WTC11 (cell line): ENCODE data around the gene MYO5B. TPM values are rescaled to one million over a fixed set of nuclear protein-coding genes. Genes with fewer than 3 reads are reported as not detected.

Source experiments
- ATAC-seq: fragments of 200-7000 bp; cut with Tn5 transposase; 2 replicates; pipeline ENCODE4 v1.10.0; 2021; ENCODE audit warnings: mild to moderate bottlenecking, moderate library complexity
- CTCF ChIA-PET: fragments of 300-600 bp; sonication (Branson Sonifier 250); formaldehyde crosslinking; loops from one replicate; lab custom pipeline; 2021; ENCODE audit warnings: antibody characterized with exemption; lab: Charles Lee
- POLR2A ChIA-PET: fragments of 350-600 bp; sonication (Branson Sonifier 250); formaldehyde crosslinking; loops from one replicate; lab custom pipeline; 2021; ENCODE audit warnings: antibody characterized with exemption; lab: Charles Lee
- DNase-seq: peaks from one replicate; pipeline ENCODE4 v3.0.0; 2021; ENCODE audit warnings: low spot score
- H3K27ac Mint-ChIP-seq: 2 replicates; pipeline ENCODE4 v1.8.0; 2021; ENCODE audit warnings: mixed read lengths
- H3K27me3 Mint-ChIP-seq: 2 replicates; pipeline ENCODE4 v1.8.0; 2021; ENCODE audit warnings: low read depth, mild to moderate bottlenecking, moderate library complexity, mixed read lengths
- H3K36me3 Mint-ChIP-seq: 2 replicates; pipeline ENCODE4 v1.8.0; 2021; ENCODE audit warnings: mixed read lengths
- H3K4me1 Mint-ChIP-seq: 2 replicates; pipeline ENCODE4 v1.8.0; 2022; ENCODE audit warnings: mixed read lengths
- H3K4me3 Mint-ChIP-seq: 2 replicates; pipeline ENCODE4 v1.8.0; 2021; ENCODE audit warnings: mild to moderate bottlenecking, moderate library complexity, mixed read lengths
- H3K9me3 Mint-ChIP-seq: 2 replicates; pipeline ENCODE4 v1.8.0; 2021; ENCODE audit warnings: mixed read lengths
- ATF2 ChIP-seq: sonication (generic); formaldehyde crosslinking; IDR thresholded peaks from 2 replicates; pipeline ENCODE4 v1.8.1; 2022; ENCODE audit warnings: low read depth, missing genetic modification reagents, borderline replicate concordance
- ATF3 ChIP-seq: sonication (generic); formaldehyde crosslinking; conservative IDR thresholded peaks from 2 replicates; pipeline ENCODE4 v1.8.1; 2022; ENCODE audit warnings: mild to moderate bottlenecking, missing genetic modification reagents
- CREB1 ChIP-seq: sonication (generic); formaldehyde crosslinking; IDR thresholded peaks from 2 replicates; pipeline ENCODE4 v1.8.0; 2023; ENCODE audit warnings: mild to moderate bottlenecking, missing genetic modification reagents
- CREM ChIP-seq: sonication (generic); formaldehyde crosslinking; IDR thresholded peaks from 2 replicates; pipeline ENCODE4 v1.8.1; 2022; ENCODE audit warnings: mild to moderate bottlenecking, missing genetic modification reagents, moderate library complexity
- CTCF ChIP-seq: fragments of 200-600 bp; IDR thresholded peaks from 2 replicates; pipeline ENCODE4 v1.8.0; 2022; ENCODE audit warnings: antibody characterized with exemption
- E2F1 ChIP-seq: sonication (generic); formaldehyde crosslinking; IDR thresholded peaks from 2 replicates; pipeline ENCODE4 v1.8.0; 2022; ENCODE audit warnings: mild to moderate bottlenecking, missing genetic modification reagents
- ERG ChIP-seq: fragments of 250-450 bp; sonication (Bioruptor Pico); IDR thresholded peaks from 2 replicates; pipeline ENCODE4 v1.8.0; 2021; ENCODE audit warnings: mild to moderate bottlenecking
- ESRRA ChIP-seq: sonication (generic); formaldehyde crosslinking; IDR thresholded peaks from 2 replicates; pipeline ENCODE4 v1.8.1; 2022; ENCODE audit warnings: mild to moderate bottlenecking, missing genetic modification reagents, borderline replicate concordance
- FOXP4 ChIP-seq: sonication (generic); formaldehyde crosslinking; IDR thresholded peaks from 2 replicates; pipeline ENCODE4 v1.8.0; 2022; ENCODE audit warnings: mild to moderate bottlenecking, missing genetic modification reagents
- NFYB ChIP-seq: sonication (generic); formaldehyde crosslinking; conservative IDR thresholded peaks from 2 replicates; pipeline ENCODE4 v1.8.0; 2022; ENCODE audit warnings: low read depth, missing genetic modification reagents
- NR3C1 ChIP-seq: sonication (generic); formaldehyde crosslinking; conservative IDR thresholded peaks from 2 replicates; pipeline ENCODE4 v1.8.1; 2023; ENCODE audit warnings: low read depth, mild to moderate bottlenecking, missing genetic modification reagents
- TCF7 ChIP-seq: sonication (generic); formaldehyde crosslinking; IDR thresholded peaks from 2 replicates; pipeline ENCODE4 v1.8.0; 2022; ENCODE audit warnings: mild to moderate bottlenecking, low read depth, missing genetic modification reagents, moderate library complexity
- TP53 ChIP-seq: sonication (generic); formaldehyde crosslinking; IDR thresholded peaks from 2 replicates; pipeline ENCODE4 v1.8.1; 2023; ENCODE audit warnings: mild to moderate bottlenecking, missing genetic modification reagents
- ZBTB21 ChIP-seq: sonication (generic); formaldehyde crosslinking; IDR thresholded peaks from 2 replicates; pipeline ENCODE4 v1.8.1; 2023; ENCODE audit warnings: mild to moderate bottlenecking, missing genetic modification reagents, borderline replicate concordance
- ZNF263 ChIP-seq: sonication (generic); formaldehyde crosslinking; IDR thresholded peaks from 2 replicates; pipeline ENCODE4 v1.8.1; 2022; ENCODE audit warnings: low read depth, mild to moderate bottlenecking, moderate library complexity, missing genetic modification reagents
- ZNF281 ChIP-seq: sonication (generic); formaldehyde crosslinking; IDR thresholded peaks from 2 replicates; pipeline ENCODE4 v1.8.0; 2023; ENCODE audit warnings: mild to moderate bottlenecking, missing genetic modification reagents
- ZSCAN18 ChIP-seq: fragments of 250-450 bp; sonication (Bioruptor Pico); IDR thresholded peaks from 2 replicates; pipeline ENCODE4 v2.1.2; 2022; ENCODE audit warnings: mild to moderate bottlenecking, moderate library complexity
- total RNA-seq: library from RNA; stranded (reverse); gene quantifications from 3 replicates; pipeline ENCODE4 v1.2.3, GENCODE V29; 2021

The MYO5B gene
- total RNA-seq, 1 experiment from 2014 or later, result 8.7 TPM

GRCh38 chr18:49988101-49988500 lies 206.8 kb downstream of the MYO5B start (continued):
- TF ChIP-seq CTCF (no peak), ATF2 (CRISPR knock-in tag) (no peak), ZNF281 (CRISPR knock-in tag) (no peak), TP53 (CRISPR knock-in tag) (no peak), NR3C1 (CRISPR knock-in tag) (no peak), ATF3 (CRISPR knock-in tag) (no peak), ZBTB21 (CRISPR knock-in tag) (no peak), ZNF263 (no peak), E2F1 (CRISPR knock-in tag) (no peak), CREB1 (CRISPR knock-in tag) (no peak)

- CTCF ChIA-PET, result interaction anchor here (1.1 kb wide), 1 partner anchor 219 kb away, joined by 3 read pairs; no protein-coding TSS in a partner anchor
- TF ChIP-seq ZSCAN18 (CRISPR knock-in tag), result no peak
- no peak for TF ChIP-seq CREM
- TF ChIP-seq ZNF263, result no peak
- no peak for TF ChIP-seq ERG
- TF ChIP-seq TCF7 (CRISPR knock-in tag), result no peak
- TF ChIP-seq NFYB (CRISPR knock-in tag), result no peak
- TF ChIP-seq CTCF, result no peak
- TF ChIP-seq ESRRA (CRISPR knock-in tag), result no peak
- no peak for TF ChIP-seq FOXP4 (CRISPR knock-in tag)
- TF ChIP-seq ZNF281 (CRISPR knock-in tag), result no peak
Measured at GRCh38 chr18:49985236-49985635, 209.7 kb downstream of the MYO5B start.

More at GRCh38 chr18:49985236-49985635, 209.7 kb downstream of the MYO5B start:
- POLR2A ChIA-PET, result no interaction called here
- Mint-ChIP-seq H3K27me3 (no peaks in the 10 kb centered on the region), H3K4me1 (peaks cover 47% of the 10 kb centered on the region), H3K9me3 (peaks cover 3% of the 10 kb centered on the region; the same call in 1 of the 2 replicates), H3K36me3 (no peaks in the 10 kb centered on the region), H3K27ac (no peak overlapping the region), H3K4me3 (no peak overlapping the region)
- ATAC-seq (no peak), DNase-seq (no peak)
